Neural cell (in vitro differentiated cells): Measurements from ENCODE around the gene AFMID. TPM values are rescaled to one million over a fixed set of nuclear protein-coding genes. Genes with fewer than 3 reads are reported as not detected.

Experiments used
- H2AFZ ChIP-seq: fragments of 200-600, 300-800 bp; sonication (generic), shearing (Covaris generic); 2 replicates; pipeline ENCODE4 v1.6.0; 2014; ENCODE audit warnings: low read depth, mild to moderate bottlenecking, antibody characterized with exemption, low read length, moderate library complexity
- H3F3A ChIP-seq: fragments of 200-600 bp; shearing (Covaris generic); 2 replicates; pipeline ENCODE4 v1.6.1; 2016; ENCODE audit warnings: mild to moderate bottlenecking, moderate library complexity, mixed read lengths, antibody characterized with exemption, low read length; ENCODE audit not compliant: insufficient read depth, poor library complexity, severe bottlenecking
- H3K27ac ChIP-seq: fragments of 200-600, 300-800 bp; sonication (generic), shearing (Covaris generic); 2 replicates; pipeline ENCODE4 v1.5.1; 2014; ENCODE audit warnings: mild to moderate bottlenecking, low read length, moderate library complexity
- H3K27me3 ChIP-seq: fragments of 300-800, 200-600 bp; sonication (generic), shearing (Covaris generic); 2 replicates; pipeline ENCODE4 v1.6.0; 2014; ENCODE audit warnings: mild to moderate bottlenecking, low read depth, low read length, moderate library complexity; ENCODE audit not compliant: insufficient read depth
- H3K36me3 ChIP-seq: fragments of 300-800, 200-600 bp; sonication (generic), shearing (Covaris generic); 2 replicates; pipeline ENCODE4 v1.5.1; 2014; ENCODE audit warnings: mild to moderate bottlenecking, antibody characterized with exemption, low read length, moderate library complexity; ENCODE audit not compliant: insufficient read depth
- H3K4me2 ChIP-seq: fragments of 300-800, 200-600 bp; sonication (generic), shearing (Covaris generic); 2 replicates; pipeline ENCODE4 v1.6.0; 2014; ENCODE audit warnings: mild to moderate bottlenecking, low read length
- H3K4me3 ChIP-seq: fragments of 300-800, 200-600 bp; sonication (generic), shearing (Covaris generic); 2 replicates; pipeline ENCODE4 v1.5.1; 2014; ENCODE audit warnings: mild to moderate bottlenecking, low read length, moderate library complexity
- H3K79me2 ChIP-seq: fragments of 200-600 bp; shearing (Covaris generic); replicated peaks from 2 replicates; pipeline ENCODE4 v1.6.0; 2014; ENCODE audit warnings: mild to moderate bottlenecking, low read length, moderate library complexity; ENCODE audit not compliant: insufficient read depth
- H3K9ac ChIP-seq: fragments of 300-800, 200-600 bp; sonication (generic), shearing (Covaris generic); 2 replicates; pipeline ENCODE4 v1.6.1; 2016; ENCODE audit warnings: mild to moderate bottlenecking, low read length, mixed read lengths
- H3K9me2 ChIP-seq: fragments of 200-600 bp; shearing (Covaris generic); 2 replicates; pipeline ENCODE4 v1.6.1; 2016; ENCODE audit warnings: mild to moderate bottlenecking, low read length, mixed read lengths; ENCODE audit not compliant: insufficient read depth
- H3K9me3 ChIP-seq: fragments of 200-600, 300-800 bp; sonication (generic), shearing (Covaris generic); 2 replicates; pipeline ENCODE4 v1.6.1; 2016; ENCODE audit warnings: mild to moderate bottlenecking, mixed run types, low read length, moderate library complexity, mixed read lengths
- H4K20me1 ChIP-seq: fragments of 200-600 bp; shearing (Covaris generic); 2 replicates; pipeline ENCODE4 v1.6.1; 2016; ENCODE audit warnings: mild to moderate bottlenecking, mixed run types; ENCODE audit not compliant: insufficient read depth
- CTCF ChIP-seq: fragments of 450-650 bp; IDR thresholded peaks from 2 replicates; pipeline ENCODE4 v1.5.1; 2014; ENCODE audit warnings: antibody characterized with exemption, mild to moderate bottlenecking, moderate library complexity; ENCODE audit not compliant: poor library complexity, severe bottlenecking
- EP300 ChIP-seq: fragments of 450-650 bp; conservative IDR thresholded peaks from 2 replicates; pipeline ENCODE4 v1.6.1; 2014; ENCODE audit warnings: antibody characterized with exemption, mild to moderate bottlenecking, moderate library complexity; ENCODE audit not compliant: poor library complexity, severe bottlenecking
- EZH2 ChIP-seq: fragments of 200-600, 300-800 bp; shearing (Covaris generic), sonication (generic); IDR thresholded peaks from 2 replicates; pipeline ENCODE4 v1.6.1; 2014; ENCODE audit warnings: antibody characterized with exemption, low read length, borderline replicate concordance, mild to moderate bottlenecking; ENCODE audit not compliant: insufficient read depth, poor library complexity, severe bottlenecking
- MXI1 ChIP-seq: fragments of 450-650 bp; conservative IDR thresholded peaks from 2 replicates; pipeline ENCODE4 v1.6.1; 2014; ENCODE audit warnings: antibody characterized with exemption, mild to moderate bottlenecking; ENCODE audit not compliant: poor library complexity, severe bottlenecking
- POLR2AphosphoS5 ChIP-seq: IDR thresholded peaks from 2 replicates; pipeline ENCODE4 v1.6.1; 2012
- RAD21 ChIP-seq: fragments of 450-650 bp; conservative IDR thresholded peaks from 2 replicates; pipeline ENCODE4 v1.6.1; 2014; ENCODE audit warnings: antibody characterized with exemption, mild to moderate bottlenecking, moderate library complexity
- REST ChIP-seq: IDR thresholded peaks from 2 replicates; pipeline ENCODE4 v1.6.1; 2012; ENCODE audit warnings: borderline replicate concordance
- SMC3 ChIP-seq: fragments of 450-650 bp; conservative IDR thresholded peaks from 2 replicates; pipeline ENCODE4 v1.6.1; 2014; ENCODE audit warnings: antibody characterized with exemption, mild to moderate bottlenecking, moderate library complexity; ENCODE audit not compliant: poor library complexity
- TAF1 ChIP-seq: IDR thresholded peaks from 2 replicates; pipeline ENCODE4 v1.6.1; 2012; ENCODE audit warnings: low read depth
- polyA plus RNA-seq: library from polyadenylated mRNA; depleted of rRNA; stranded (reverse); fragments of >200 nt; gene quantifications from 2 replicates; pipeline ENCODE4 v1.2.3, GENCODE V29; 2014

Gene AFMID
- polyA plus RNA-seq, 1 donor from 2014 or later = 15.8 TPM

- Histone ChIP-seq H3K4me3 (no peak overlapping the region), H4K20me1 (no peaks in the 10 kb centered on the region), H3K4me2 (no peak overlapping the region), H3K79me2 (no peaks in the 10 kb centered on the region), H3K9me3 (no peaks in the 10 kb centered on the region), H3K27me3 (no peaks in the 10 kb centered on the region), H3F3A (no peaks in the 10 kb centered on the region), H3K36me3 (no peaks in the 10 kb centered on the region), H2AFZ (no peak overlapping the region), H3K9ac (no peak overlapping the region), H3K9me2 (no peaks in the 10 kb centered on the region), H3K27ac (no peak overlapping the region)
- TF ChIP-seq SMC3 = peak; percentile 91
- TF ChIP-seq CTCF = peak; percentile 99
- peak; percentile 90 for TF ChIP-seq RAD21
- TF ChIP-seq REST = no peak
Observed at GRCh38 chr17:78250891-78251772, 64.0 kb downstream of the AFMID start.

- Histone ChIP-seq H3K9ac (no peak overlapping the region), H4K20me1 (no peaks in the 10 kb centered on the region), H2AFZ (no peak overlapping the region), H3K27me3 (no peaks in the 10 kb centered on the region), H3K27ac (no peak overlapping the region), H3K36me3 (no peaks in the 10 kb centered on the region), H3K9me2 (no peaks in the 10 kb centered on the region), H3F3A (no peaks in the 10 kb centered on the region), H3K4me3 (no peak overlapping the region), H3K79me2 (no peaks in the 10 kb centered on the region), H3K4me2 (no peak overlapping the region), H3K9me3 (no peaks in the 10 kb centered on the region)
- no peak for TF ChIP-seq TAF1
- TF ChIP-seq MXI1 = no peak
- TF ChIP-seq POLR2AphosphoS5 = no peak
- no peak for TF ChIP-seq EZH2
- no peak for TF ChIP-seq CTCF
- no peak for TF ChIP-seq EP300
- TF ChIP-seq SMC3 = no peak
- no peak for TF ChIP-seq REST
Observed at GRCh38 chr17:78251773-78252103, 64.6 kb downstream of the AFMID start.
